NK-92 (cell line): ENCODE measurements around the gene CDH5.

Experiments used
- DNase-seq: peaks from one replicate; lab custom pipeline; 2025; ENCODE audit not compliant: unreplicated experiment; lab: John Stamatoyannopoulos, UW

Gene CDH5

DNA sequence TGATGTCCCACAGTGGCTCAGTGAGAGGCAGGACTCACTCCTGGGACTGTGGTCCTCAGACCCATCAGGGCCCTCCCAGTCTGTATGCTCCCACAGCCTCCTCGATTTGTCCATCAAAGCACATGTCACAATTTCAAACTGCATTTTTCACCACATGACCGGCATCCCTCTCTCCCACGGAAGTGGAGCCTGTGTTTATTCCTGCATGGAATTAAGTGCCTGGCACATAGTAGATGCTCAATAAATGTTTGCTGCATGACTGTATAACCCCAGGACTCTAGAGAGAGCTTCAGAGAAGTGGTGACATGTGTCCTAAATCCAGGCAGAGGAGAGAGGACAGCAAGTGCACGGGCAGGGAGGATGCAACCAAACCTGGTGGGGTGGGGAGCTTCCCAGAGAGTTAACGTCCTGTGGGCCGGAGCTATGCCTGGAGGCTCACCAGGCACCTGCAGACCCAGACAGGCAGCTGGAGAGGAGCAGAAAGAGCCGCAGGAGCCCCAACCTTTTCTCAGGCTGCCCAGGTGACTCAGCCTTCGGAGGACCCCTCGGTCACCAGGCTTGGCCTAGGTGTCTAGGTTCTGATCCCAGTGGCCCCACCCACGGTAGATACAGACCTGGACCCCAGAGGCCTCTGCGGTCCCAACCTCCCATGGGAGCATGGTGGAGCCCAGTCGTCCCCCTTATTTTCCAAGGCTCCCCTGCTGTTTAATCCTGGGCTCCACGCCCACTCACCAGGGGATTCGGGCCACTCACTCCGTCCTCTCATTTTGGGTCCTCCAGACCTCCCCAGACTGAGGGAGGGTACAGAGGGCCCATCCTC is 5.8 kb downstream of the CDH5 start:
- DNase-seq, result no peak

- DNase-seq, result no peak
Measured at GRCh38 chr16:66372898-66373155, 6.3 kb downstream of the CDH5 start.

- no peak for DNase-seq
Measured at GRCh38 chr16:66373667-66374066, 7.2 kb downstream of the CDH5 start.

DNA sequence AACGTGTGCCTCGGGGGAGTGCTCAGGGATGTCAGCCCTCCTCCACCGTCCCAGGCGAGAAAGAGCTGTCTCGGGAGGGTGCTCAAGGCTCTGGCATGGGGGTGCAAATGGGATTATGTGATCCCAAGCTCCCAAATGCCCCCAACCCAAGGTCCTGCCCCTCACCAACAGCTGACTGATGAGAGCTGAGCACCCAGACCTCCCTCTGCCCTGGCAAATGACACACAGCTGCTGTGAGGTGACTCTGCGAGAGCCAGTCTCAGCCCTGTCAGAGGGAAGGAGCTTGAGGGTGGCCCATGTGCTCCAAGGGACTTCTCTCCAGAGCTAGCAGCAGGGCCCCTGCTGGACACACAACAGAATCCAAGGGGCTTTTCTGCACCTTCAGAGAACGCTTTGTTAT is 7.7 kb downstream of the CDH5 start:
- DNase-seq, result no peak

DNA sequence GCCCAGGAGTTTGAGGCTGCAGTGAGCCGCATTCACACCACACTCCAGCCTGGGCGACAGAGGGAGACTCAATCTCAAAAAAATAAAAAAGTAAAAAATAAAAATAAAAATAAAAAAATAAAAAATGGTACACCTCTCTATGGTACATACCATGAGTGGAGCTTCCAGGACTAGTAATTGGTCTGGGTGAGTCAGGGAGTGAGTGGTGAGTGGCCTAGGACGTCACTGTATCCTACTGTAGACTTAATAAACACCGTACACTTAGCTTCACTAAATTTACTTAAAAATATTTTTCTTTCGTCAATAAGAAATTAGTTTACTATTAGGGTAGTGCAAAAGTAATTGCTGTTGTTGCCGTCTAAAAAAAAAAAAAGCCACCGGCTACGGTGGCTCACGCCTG is 9.0 kb downstream of the CDH5 start:
- no peak for DNase-seq

GRCh38 chr16:66376114-66376513 is 9.6 kb downstream of the CDH5 start:
- no peak for DNase-seq

- no peak for DNase-seq
Measured at GRCh38 chr16:66376577-66377305, 10.2 kb downstream of the CDH5 start.

- DNase-seq, result no peak
Measured at GRCh38 chr16:66377324-66377723, 10.8 kb downstream of the CDH5 start.

DNA sequence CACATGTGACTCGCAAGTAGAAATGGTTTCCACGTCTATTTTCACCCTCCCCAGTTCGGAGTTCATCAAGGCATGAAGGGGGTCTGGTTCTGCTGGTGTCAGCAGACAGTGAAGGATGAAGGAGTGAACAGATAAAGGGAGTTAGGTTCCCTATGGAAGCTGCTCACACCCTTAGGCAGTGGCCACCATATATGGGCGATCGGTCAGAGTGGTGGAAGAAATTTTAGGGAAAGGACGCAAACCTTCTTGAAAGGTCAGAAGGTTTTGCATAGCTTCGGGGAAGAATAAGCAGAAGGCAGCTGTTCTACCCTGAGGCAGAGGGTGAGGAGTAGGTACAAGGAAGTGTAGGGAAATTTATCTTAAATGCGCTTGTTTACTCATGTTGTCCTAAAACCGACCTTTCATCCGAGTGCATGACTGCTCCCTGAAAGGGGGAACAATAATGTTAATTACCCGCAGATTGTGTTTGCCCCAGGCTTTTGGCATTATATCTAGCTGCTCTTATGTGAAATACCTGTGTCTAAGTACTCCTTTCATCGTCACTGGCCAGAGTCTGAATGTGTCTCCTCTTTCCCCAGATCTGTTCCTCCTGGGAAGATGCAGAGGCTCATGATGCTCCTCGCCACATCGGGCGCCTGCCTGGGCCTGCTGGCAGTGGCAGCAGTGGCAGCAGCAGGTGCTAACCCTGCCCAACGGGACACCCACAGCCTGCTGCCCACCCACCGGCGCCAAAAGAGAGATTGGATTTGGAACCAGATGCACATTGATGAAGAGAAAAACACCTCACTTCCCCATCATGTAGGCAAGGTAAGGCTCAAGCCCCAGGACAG is 12.5 kb downstream of the CDH5 start:
- DNase-seq, result no peak

GRCh38 chr16:66379571-66379941 is 13.1 kb downstream of the CDH5 start:
- DNase-seq, result no peak

GRCh38 chr16:66380421-66380820 is 13.9 kb downstream of the CDH5 start:
- DNase-seq, result no peak

DNA sequence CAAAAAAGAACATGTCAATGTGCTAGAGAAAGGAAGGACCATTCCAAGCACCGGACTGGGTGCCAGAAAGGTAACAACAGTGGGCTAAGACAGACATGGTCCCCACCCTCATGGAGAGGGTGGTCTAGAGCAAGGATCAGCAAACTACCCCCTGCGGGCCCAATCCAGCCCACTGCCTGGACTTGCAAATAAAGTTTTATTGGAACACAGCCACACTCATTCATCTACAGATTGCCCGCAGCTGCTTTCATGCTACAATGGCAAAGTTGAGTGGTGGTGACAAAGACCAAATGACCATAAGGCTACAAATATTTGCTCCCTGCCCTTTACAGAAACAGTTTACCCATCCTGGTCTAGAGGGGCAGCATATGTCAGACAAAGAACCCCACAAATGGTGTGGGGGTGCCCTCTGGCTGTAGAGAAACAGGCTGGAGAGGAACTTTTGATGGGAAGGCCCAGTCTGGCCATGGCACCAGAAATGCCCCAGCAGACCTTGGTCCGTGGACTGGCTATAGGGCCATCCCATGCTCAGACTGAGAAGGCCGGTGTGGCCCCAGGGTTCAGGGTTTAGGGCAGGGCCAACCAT is 15.2 kb downstream of the CDH5 start:
- DNase-seq, result no peak

- no peak for DNase-seq
Measured at GRCh38 chr16:66382171-66382965, 15.9 kb downstream of the CDH5 start.

- DNase-seq, result no peak
Measured at GRCh38 chr16:66382966-66383299, 16.4 kb downstream of the CDH5 start.

DNA sequence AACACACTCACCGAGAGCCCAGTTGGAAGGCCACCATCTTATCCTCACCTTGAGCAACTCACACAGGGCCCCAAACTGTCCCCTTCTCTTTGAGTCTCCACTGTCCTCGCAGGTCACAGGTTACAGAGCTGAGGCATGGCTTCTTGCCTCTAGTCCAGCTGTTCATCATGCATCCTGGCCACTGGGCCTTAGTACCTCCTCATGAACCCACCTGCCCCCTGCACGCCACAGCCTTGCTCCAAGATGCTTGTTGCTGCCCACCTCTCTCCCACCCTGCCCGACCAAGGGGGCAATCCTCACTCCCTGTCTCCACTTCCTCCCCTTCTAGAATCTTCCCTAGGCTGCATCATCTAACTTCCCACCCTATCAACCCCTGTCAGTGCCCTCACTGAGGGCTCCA is 17.1 kb downstream of the CDH5 start:
- no peak for DNase-seq

DNA sequence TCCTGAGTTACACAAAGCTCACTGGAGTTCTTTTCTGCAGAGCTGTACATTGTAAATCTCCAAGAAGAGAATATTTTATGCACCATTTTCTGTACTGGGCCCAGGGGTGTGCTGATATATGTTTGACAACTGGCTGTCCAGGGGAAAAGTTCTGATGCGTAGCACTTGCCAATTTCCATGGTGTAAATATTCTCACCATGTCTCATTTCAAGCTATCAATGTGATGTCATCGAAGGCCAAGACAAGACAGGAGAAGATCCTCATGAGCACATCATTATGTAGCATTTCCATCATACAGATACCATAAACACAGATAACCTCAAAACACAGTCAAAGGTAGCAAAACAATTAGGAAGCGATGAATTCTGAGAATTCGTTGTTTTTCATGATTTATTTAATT is 18.9 kb downstream of the CDH5 start:
- DNase-seq, result no peak

DNA sequence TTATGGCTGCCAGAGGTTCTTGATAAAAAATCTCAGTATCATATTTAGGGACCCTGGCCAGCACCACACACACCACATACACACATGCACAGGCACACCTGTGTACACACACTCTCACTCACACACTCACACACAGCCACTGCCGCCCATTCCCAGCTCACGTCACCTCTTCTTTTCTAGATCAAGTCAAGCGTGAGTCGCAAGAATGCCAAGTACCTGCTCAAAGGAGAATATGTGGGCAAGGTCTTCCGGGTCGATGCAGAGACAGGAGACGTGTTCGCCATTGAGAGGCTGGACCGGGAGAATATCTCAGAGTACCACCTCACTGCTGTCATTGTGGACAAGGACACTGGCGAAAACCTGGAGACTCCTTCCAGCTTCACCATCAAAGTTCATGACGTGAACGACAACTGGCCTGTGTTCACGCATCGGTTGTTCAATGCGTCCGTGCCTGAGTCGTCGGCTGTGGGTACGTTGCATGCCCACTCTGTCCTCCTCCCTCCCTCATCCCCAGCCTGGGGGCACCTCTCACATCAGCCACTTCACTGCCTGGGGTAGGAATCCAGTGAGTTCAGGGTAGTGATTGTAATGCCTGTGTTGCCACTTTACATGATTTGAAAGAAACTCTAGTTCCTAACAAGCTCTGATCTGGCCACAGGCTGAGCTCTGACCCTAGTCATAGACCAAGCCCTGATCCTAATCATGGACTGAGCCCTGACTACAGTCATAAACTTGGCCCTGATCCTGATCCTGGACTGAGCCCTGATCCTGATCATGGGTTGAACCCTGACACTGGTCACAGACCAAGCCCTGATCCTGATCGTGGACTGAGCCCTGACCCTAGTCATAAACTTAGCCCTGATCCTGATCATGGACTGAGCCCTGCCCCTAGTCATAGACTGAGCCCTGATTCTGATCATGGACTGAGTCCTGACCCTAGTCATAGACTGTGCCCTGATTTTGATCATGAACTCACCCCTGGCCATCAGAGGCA is 20.4 kb downstream of the CDH5 start:
- no peak for DNase-seq

DNA sequence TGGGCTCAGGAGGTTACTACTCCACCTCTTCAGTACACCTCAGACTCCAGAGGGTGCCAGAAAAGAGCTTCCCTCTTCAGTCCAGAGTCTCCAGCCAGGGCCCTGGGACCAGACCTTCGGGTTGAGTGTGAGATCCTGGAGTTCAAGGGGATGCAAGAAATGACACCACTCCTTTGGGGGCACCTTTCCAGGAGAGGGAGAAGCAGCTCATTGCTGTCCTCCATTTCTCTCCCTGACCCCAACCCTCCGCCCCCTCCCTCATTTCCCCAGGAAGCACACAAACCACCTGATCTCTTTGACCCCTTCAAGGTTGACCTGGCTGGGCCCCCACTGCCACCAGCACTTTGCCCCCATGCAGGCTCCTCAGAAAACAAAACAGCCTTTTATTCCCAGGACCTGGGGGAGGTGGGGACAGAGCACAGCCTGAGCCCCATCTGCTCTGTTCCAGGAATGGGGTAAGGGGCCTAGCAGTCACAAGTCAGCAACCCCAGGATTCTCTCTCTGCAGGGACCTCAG is 21.4 kb downstream of the CDH5 start:
- DNase-seq, result no peak

- DNase-seq, result no peak
Measured at GRCh38 chr16:66388350-66389139, 22.1 kb downstream of the CDH5 start.
